ENCODE data around the gene FRG2B. TPM values are rescaled to one million over a fixed set of nuclear protein-coding genes. Genes with fewer than 3 reads are reported as not detected.
A peak's percentile ranks its signal among the peaks of the same experiment; 100 is the strongest.

The FRG2B gene
- total and polyA plus RNA-seq, 2 of the 13 experiments (the other 11 are each of a cell fraction or from before 2014, with no cell fraction given) = not detected

DNA sequence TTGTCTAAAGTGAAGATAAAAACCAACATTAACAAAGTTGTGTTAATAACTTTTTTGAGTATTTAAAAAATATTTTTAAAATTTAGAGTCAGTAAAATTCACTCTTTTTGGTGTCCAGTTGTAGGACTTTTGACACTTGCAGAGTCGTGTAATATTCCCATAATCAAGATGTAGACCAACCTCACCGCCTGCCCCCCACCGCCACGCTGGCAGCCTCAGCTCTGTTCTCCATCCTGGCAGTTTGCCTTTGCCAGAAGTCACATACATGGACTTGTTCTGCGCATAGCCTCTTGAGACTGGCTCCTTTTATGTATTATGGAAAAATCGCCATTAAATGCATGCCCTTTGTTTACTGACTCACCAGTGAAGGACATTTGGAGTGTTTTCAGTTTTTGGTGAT, 33.9 kb downstream of the FRG2B start (continued):
- TF ChIP-seq ELK4 (CRISPR knock-in tag; IDR thresholded peaks at IDR 0.05; ENCODE audit: borderline replicate concordance) (no peak), ZNF30 (CRISPR knock-in tag; IDR thresholded peaks at IDR 0.05) (no peak), NFIC (IDR thresholded peaks at IDR 0.05; ENCODE audit: low read length) (no peak), NR3C1 (CRISPR knock-in tag; IDR thresholded peaks at IDR 0.05) (no peak), ISX (CRISPR knock-in tag; conservative IDR thresholded peaks at IDR 0.05) (no peak), RELA (CRISPR knock-in tag; IDR thresholded peaks at IDR 0.05) (no peak), ZNF350 (CRISPR knock-in tag; IDR thresholded peaks at IDR 0.05; ENCODE audit: borderline replicate concordance, low read depth) (no peak)

DNA sequence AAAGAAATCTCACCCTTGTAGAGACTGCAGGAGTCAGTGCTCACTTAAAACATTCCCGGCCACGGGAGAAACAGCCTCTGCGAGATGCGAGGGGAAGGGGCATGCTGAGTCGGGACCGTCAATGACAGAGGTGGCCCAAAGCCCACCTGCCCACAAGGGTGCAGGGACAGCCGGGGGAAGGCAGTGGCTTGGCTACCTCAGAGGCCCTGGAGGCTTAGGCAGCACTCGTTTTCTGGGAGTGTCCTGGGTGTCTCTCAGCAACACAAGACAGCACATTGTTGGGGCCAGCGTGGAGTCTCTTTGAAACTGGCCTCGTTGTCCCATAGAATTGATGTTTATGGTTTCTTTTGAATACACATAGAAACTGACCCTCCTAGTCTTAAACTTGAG, 35.6 kb downstream of the FRG2B start:
- Histone ChIP-seq H3K9ac (ENCODE audit: insufficient read depth, low read depth, low read length) (no peak overlapping the region), H3K79me2 (ENCODE audit: insufficient read depth, low read length) (no peaks in the 10 kb centered on the region), H3K9me3 (ENCODE audit: low read length) (no peaks in the 10 kb centered on the region), H3K4me2 (ENCODE audit: low read depth, low read length) (no peak overlapping the region), H3K36me3 (replicated peaks in 1 of 2; ENCODE audit: control insufficient read depth in 1 of 2, insufficient read depth in 2 of 2, low read length in 2 of 2) (no peaks in the 10 kb centered on the region), H2AFZ (ENCODE audit: low read length) (no peak overlapping the region), H3K4me3 (replicated peaks in 1 of 3; ENCODE audit: insufficient read depth in 1 of 3, low read depth in 2 of 3, low read length in 3 of 3) (no peak overlapping the region), H3K27me3 (ENCODE audit: control insufficient read depth in 1 of 2, insufficient read depth in 2 of 2, low read length in 2 of 2) (peaks cover 3 to 28% of the 10 kb centered on the region in 2 experiments; a peak in 3 of 5 replicates), H3K27ac (ENCODE audit: extremely low read length, insufficient read depth, low read length) (no peak overlapping the region), H4K20me1 (ENCODE audit: insufficient read depth, low read length) (no peaks in the 10 kb centered on the region), H3K4me1 (ENCODE audit: insufficient read depth, low read length) (no peaks in the 10 kb centered on the region)
- WGBS (ENCODE audit: low lambda C conversion rate) = 11% methylated on average over 8 of the region's 10 CpGs
- intact Hi-C loops (cut with micrococcal nuclease; ENCODE audit: unreplicated experiment) (no loop called here), in situ Hi-C loops (cut with HindIII; ENCODE audit: extremely low pct_ligation_motif_present, low pct_unique_long_range_greater_than_20kb) (no loop called here)
- ATAC-seq = 0 out of 3 replicates have a peak, but pooled peaks have one; percentile 31
- FAIRE-seq = no peak
- POLR2A ChIA-PET = no interaction called here
- no TSS peak for BruUV-seq (replicated peaks)
- no peak for DNase-seq (ENCODE audit: low spot score)
- CTCF ChIA-PET (ENCODE audit: low intra/inter-chr PET ratio, low total read pairs) = no interaction called here
- TF ChIP-seq ZNF33B (CRISPR knock-in tag; IDR thresholded peaks at IDR 0.05) (no peak), RBM22 (optimal IDR thresholded peaks at IDR 0.05; ENCODE audit: low read length) (no peak), FOXK2 (IDR thresholded peaks at IDR 0.05) (no peak), RAD51 (IDR thresholded peaks at IDR 0.05; ENCODE audit: borderline replicate concordance) (no peak), ZBTB37 (CRISPR knock-in tag; IDR thresholded peaks at IDR 0.05) (no peak), KDM1A (CRISPR knock-in tag; IDR thresholded peaks at IDR 0.05) (no peak), SATB2 (CRISPR knock-in tag; IDR thresholded peaks at IDR 0.05) (no peak), PRPF4 (IDR thresholded peaks at IDR 0.05; ENCODE audit: low read depth, low read length, poor library complexity, severe bottlenecking) (no peak), CCDC6 (CRISPR knock-in tag; IDR thresholded peaks at IDR 0.05) (no peak), GATAD1 (CRISPR knock-in tag; IDR thresholded peaks at IDR 0.05) (no peak)
- TF ChIP-seq, protein P1, sequence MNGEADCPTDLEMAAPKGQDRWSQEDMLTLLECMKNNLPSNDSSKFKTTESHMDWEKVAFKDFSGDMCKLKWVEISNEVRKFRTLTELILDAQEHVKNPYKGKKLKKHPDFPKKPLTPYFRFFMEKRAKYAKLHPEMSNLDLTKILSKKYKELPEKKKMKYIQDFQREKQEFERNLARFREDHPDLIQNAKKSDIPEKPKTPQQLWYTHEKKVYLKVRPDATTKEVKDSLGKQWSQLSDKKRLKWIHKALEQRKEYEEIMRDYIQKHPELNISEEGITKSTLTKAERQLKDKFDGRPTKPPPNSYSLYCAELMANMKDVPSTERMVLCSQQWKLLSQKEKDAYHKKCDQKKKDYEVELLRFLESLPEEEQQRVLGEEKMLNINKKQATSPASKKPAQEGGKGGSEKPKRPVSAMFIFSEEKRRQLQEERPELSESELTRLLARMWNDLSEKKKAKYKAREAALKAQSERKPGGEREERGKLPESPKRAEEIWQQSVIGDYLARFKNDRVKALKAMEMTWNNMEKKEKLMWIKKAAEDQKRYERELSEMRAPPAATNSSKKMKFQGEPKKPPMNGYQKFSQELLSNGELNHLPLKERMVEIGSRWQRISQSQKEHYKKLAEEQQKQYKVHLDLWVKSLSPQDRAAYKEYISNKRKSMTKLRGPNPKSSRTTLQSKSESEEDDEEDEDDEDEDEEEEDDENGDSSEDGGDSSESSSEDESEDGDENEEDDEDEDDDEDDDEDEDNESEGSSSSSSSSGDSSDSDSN (CRISPR knock-in tag; IDR thresholded peaks at IDR 0.05) = no peak
- TF ChIP-seq, protein P2, sequence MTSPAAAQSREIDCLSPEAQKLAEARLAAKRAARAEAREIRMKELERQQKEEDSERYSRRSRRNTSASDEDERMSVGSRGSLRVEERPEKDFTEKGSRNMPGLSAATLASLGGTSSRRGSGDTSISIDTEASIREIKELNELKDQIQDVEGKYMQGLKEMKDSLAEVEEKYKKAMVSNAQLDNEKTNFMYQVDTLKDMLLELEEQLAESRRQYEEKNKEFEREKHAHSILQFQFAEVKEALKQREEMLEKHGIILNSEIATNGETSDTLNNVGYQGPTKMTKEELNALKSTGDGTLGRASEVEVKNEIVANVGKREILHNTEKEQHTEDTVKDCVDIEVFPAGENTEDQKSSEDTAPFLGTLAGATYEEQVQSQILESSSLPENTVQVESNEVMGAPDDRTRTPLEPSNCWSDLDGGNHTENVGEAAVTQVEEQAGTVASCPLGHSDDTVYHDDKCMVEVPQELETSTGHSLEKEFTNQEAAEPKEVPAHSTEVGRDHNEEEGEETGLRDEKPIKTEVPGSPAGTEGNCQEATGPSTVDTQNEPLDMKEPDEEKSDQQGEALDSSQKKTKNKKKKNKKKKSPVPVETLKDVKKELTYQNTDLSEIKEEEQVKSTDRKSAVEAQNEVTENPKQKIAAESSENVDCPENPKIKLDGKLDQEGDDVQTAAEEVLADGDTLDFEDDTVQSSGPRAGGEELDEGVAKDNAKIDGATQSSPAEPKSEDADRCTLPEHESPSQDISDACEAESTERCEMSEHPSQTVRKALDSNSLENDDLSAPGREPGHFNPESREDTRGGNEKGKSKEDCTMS (CRISPR knock-in tag; conservative IDR thresholded peaks at IDR 0.05) = no peak

Measured in HepG2 (cell line).